Neuronal stem cell (in vitro differentiated cells): Measurements from ENCODE around the gene RILPL1.
A peak's percentile ranks its signal among the peaks of the same experiment; 100 is the strongest.

Experiments
- DNase-seq: peaks from one replicate; pipeline ENCODE4 v3.0.0-alpha.2; 2013; ENCODE audit warnings: low spot score
- H2AFZ ChIP-seq: one replicate; pipeline ENCODE4 v1.6.1; 2013; ENCODE audit warnings: mild to moderate bottlenecking, low read length, inconsistent platforms
- H2AK5ac ChIP-seq: 2 replicates; pipeline ENCODE4 v1.6.1; 2013; ENCODE audit warnings: low read depth, mild to moderate bottlenecking, inconsistent platforms, low read length, moderate library complexity, mixed read lengths
- H2BK120ac ChIP-seq: 2 replicates; pipeline ENCODE4 v1.6.1; 2013; ENCODE audit warnings: low read depth, mild to moderate bottlenecking, inconsistent platforms, low read length, moderate library complexity, mixed read lengths
- H2BK12ac ChIP-seq: one replicate; pipeline ENCODE4 v1.6.1; 2013; ENCODE audit warnings: low read length, inconsistent platforms
- H2BK15ac ChIP-seq: 2 replicates; pipeline ENCODE4 v1.6.1; 2013; ENCODE audit warnings: mild to moderate bottlenecking, low read length, inconsistent platforms, mixed read lengths
- H2BK5ac ChIP-seq: one replicate; pipeline ENCODE4 v1.6.1; 2013; ENCODE audit warnings: inconsistent platforms, mild to moderate bottlenecking, low read length, moderate library complexity
- H3K14ac ChIP-seq: one replicate; pipeline ENCODE4 v1.6.1; 2013; ENCODE audit warnings: low read length, inconsistent platforms
- H3K18ac ChIP-seq: 2 replicates; pipeline ENCODE4 v1.6.1; 2013; ENCODE audit warnings: low read length, inconsistent platforms
- H3K23ac ChIP-seq: 2 replicates; pipeline ENCODE4 v1.6.1; 2013; ENCODE audit warnings: low read depth, mild to moderate bottlenecking, mixed read lengths, low read length, inconsistent platforms; ENCODE audit not compliant: poor library complexity
- H3K27ac ChIP-seq: replicated peaks from 3 replicates; pipeline ENCODE4 v1.5.1; 2013; ENCODE audit warnings: low read length, inconsistent platforms
- H3K27me3 ChIP-seq, 3 experiments: 2 replicates each; pipeline ENCODE4 v1.6.1; 2013; ENCODE audit warnings: low read length in 3 of 3, mild to moderate bottlenecking in 2 of 3, inconsistent platforms in 1 of 3, low read depth in 1 of 3, mixed read lengths in 1 of 3, moderate library complexity in 1 of 3; ENCODE audit not compliant: control insufficient read depth in 3 of 3, insufficient read depth in 3 of 3
- H3K36me3 ChIP-seq, 2 donors: replicated peaks in 1 of 2; 2 replicates each; pipeline ENCODE4 v1.6.1; 2013; ENCODE audit warnings: low read length in 2 of 2; ENCODE audit not compliant: control insufficient read depth in 2 of 2, insufficient read depth in 2 of 2
- H3K4ac ChIP-seq: 2 replicates; pipeline ENCODE4 v1.6.1; 2013; ENCODE audit warnings: inconsistent platforms, mild to moderate bottlenecking, low read length, moderate library complexity
- H3K4me1 ChIP-seq, 2 donors: 1 replicate in 1 of 2; 2 replicates in 1 of 2; pipeline ENCODE4 v1.6.1; 2013; ENCODE audit warnings: low read length in 2 of 2, low read depth in 1 of 2; ENCODE audit not compliant: control insufficient read depth in 2 of 2, insufficient read depth in 1 of 2
- H3K4me2 ChIP-seq: one replicate; pipeline ENCODE4 v1.6.1; 2013; ENCODE audit warnings: mild to moderate bottlenecking, low read length, inconsistent platforms; ENCODE audit not compliant: insufficient read depth, poor library complexity, severe bottlenecking
- H3K4me3 ChIP-seq, 2 donors: 2 replicates each; pipeline ENCODE4 v1.5.1; 2013; ENCODE audit warnings: low read length in 2 of 2, mild to moderate bottlenecking in 2 of 2, inconsistent platforms in 1 of 2, moderate library complexity in 1 of 2
- H3K79me1 ChIP-seq: one replicate; pipeline ENCODE4 v1.6.1; 2013; ENCODE audit warnings: low read depth, mild to moderate bottlenecking, inconsistent platforms, low read length, moderate library complexity
- H3K9ac ChIP-seq: one replicate; pipeline ENCODE4 v1.6.1; 2013; ENCODE audit warnings: mild to moderate bottlenecking, low read depth, low read length, inconsistent platforms; ENCODE audit not compliant: poor library complexity
- H3K9me3 ChIP-seq, 2 donors: replicated peaks in 1 of 2; 2 replicates each; pipeline versions ENCODE3 to v1.6.1; 2013; ENCODE audit warnings: low read length in 2 of 2, mild to moderate bottlenecking in 2 of 2, inconsistent platforms in 1 of 2, low read depth in 1 of 2, mixed read lengths in 1 of 2, moderate library complexity in 1 of 2; ENCODE audit not compliant: control insufficient read depth in 2 of 2, insufficient read depth in 1 of 2
- H4K8ac ChIP-seq: one replicate; pipeline ENCODE4 v1.6.1; 2013; ENCODE audit warnings: low read depth, mild to moderate bottlenecking, inconsistent platforms, low read length, moderate library complexity
- H4K91ac ChIP-seq: one replicate; pipeline ENCODE4 v1.6.1; 2013; ENCODE audit warnings: low read length, low read depth, mild to moderate bottlenecking, inconsistent platforms; ENCODE audit not compliant: poor library complexity
- WGBS, 2 donors: extraction: QIAGEN DNeasy Blood & Tissue Kit; methylation state at CpG; one replicate each; pipeline ENCODE4 v1.1.7; 2013; ENCODE audit warnings: missing lambda C conversion rate in 2 of 2, mixed read lengths in 1 of 2; ENCODE audit not compliant: insufficient read length in 2 of 2, insufficient replicate concordance in 1 of 2; ENCODE audit errors: extremely low coverage in 2 of 2; 5-methylcytosine and 5-hydroxymethylcytosine counted together

RILPL1 gene

GRCh38 chr12:123526542-123527080 is 6.9 kb downstream of the RILPL1 start:
- Histone ChIP-seq H3K4me2 (no peak overlapping the region), H2AK5ac (no peak overlapping the region), H2BK15ac (no peak overlapping the region), H4K91ac (no peak overlapping the region), H3K4me1 (no peaks in the 10 kb centered on the region), H2BK120ac (no peak overlapping the region), H3K4ac (no peak overlapping the region), H2BK5ac (no peak overlapping the region), H3K9me3 (no peaks in the 10 kb centered on the region), H3K27me3 (no peaks in the 10 kb centered on the region), H3K14ac (no peak overlapping the region), H3K4me3 (no peak overlapping the region), H4K8ac (no peak overlapping the region), H3K9ac (peak overlapping the region; percentile 75), H2BK12ac (no peak overlapping the region), H3K36me3 (peaks cover 23 to 81% of the 10 kb centered on the region in 2 donors), H3K18ac (no peak overlapping the region), H3K23ac (no peak overlapping the region), H3K79me1 (peaks cover 3% of the 10 kb centered on the region), H3K27ac (no peak overlapping the region), H2AFZ (no peak overlapping the region)
- DNase-seq, result no peak
- WGBS, 2 donors, result no CpG with 5 or more reads among the region's 7 CpGs

- Histone ChIP-seq H2BK12ac (no peak overlapping the region), H3K9ac (no peak overlapping the region), H4K8ac (no peak overlapping the region), H2BK15ac (no peak overlapping the region), H3K14ac (no peak overlapping the region), H3K18ac (no peak overlapping the region), H3K4me2 (no peak overlapping the region), H3K27ac (no peak overlapping the region), H2AFZ (no peak overlapping the region), H3K4me1 (no peaks in the 10 kb centered on the region), H4K91ac (no peak overlapping the region), H2AK5ac (no peak overlapping the region), H3K4ac (no peak overlapping the region), H3K9me3 (no peaks in the 10 kb centered on the region), H3K23ac (no peak overlapping the region), H2BK5ac (no peak overlapping the region), H3K79me1 (peaks cover 3% of the 10 kb centered on the region), H3K4me3 (no peak overlapping the region), H2BK120ac (no peak overlapping the region), H3K27me3 (no peaks in the 10 kb centered on the region), H3K36me3 (peaks cover 37 to 78% of the 10 kb centered on the region in 2 donors)
- no CpG with 5 or more reads among the region's 7 CpGs for WGBS, 2 donors
- DNase-seq, result no peak
Measured at GRCh38 chr12:123524378-123524777, 9.1 kb downstream of the RILPL1 start.

GRCh38 chr12:123523518-123523917 is 10.0 kb downstream of the RILPL1 start:
- Histone ChIP-seq H3K4me2 (no peak overlapping the region), H3K18ac (no peak overlapping the region), H3K9ac (no peak overlapping the region), H2BK120ac (no peak overlapping the region), H3K14ac (no peak overlapping the region), H3K27me3 (no peaks in the 10 kb centered on the region), H2AK5ac (no peak overlapping the region), H4K91ac (no peak overlapping the region), H3K79me1 (peaks cover 3% of the 10 kb centered on the region), H3K4me3 (no peak overlapping the region), H3K9me3 (no peaks in the 10 kb centered on the region), H2AFZ (no peak overlapping the region), H2BK12ac (no peak overlapping the region), H3K36me3 (peaks cover 34 to 76% of the 10 kb centered on the region in 2 donors), H2BK15ac (no peak overlapping the region), H3K27ac (no peak overlapping the region), H3K4ac (no peak overlapping the region), H3K23ac (peak overlapping the region; percentile 2), H3K4me1 (no peaks in the 10 kb centered on the region), H4K8ac (no peak overlapping the region), H2BK5ac (no peak overlapping the region)
- DNase-seq, result no peak
- WGBS, 2 donors, result no CpG with 5 or more reads among the region's 10 CpGs

GRCh38 chr12:123522164-123522563 is 11.4 kb downstream of the RILPL1 start:
- Histone ChIP-seq H3K4me3 (no peak overlapping the region), H3K4ac (no peak overlapping the region), H4K8ac (no peak overlapping the region), H2AFZ (no peak overlapping the region), H2AK5ac (no peak overlapping the region), H3K4me1 (no peaks in the 10 kb centered on the region), H2BK120ac (no peak overlapping the region), H3K27ac (no peak overlapping the region), H3K9ac (no peak overlapping the region), H3K14ac (no peak overlapping the region), H3K36me3 (peaks cover 41 to 80% of the 10 kb centered on the region in 2 donors), H3K27me3 (no peaks in the 10 kb centered on the region), H3K9me3 (no peaks in the 10 kb centered on the region), H3K23ac (no peak overlapping the region), H2BK15ac (no peak overlapping the region), H3K18ac (no peak overlapping the region), H2BK12ac (no peak overlapping the region), H3K4me2 (no peak overlapping the region), H4K91ac (no peak overlapping the region), H3K79me1 (peaks cover 3% of the 10 kb centered on the region), H2BK5ac (no peak overlapping the region)
- WGBS, 2 donors, result no CpG with 5 or more reads among the region's 7 CpGs
- DNase-seq, result no peak
